ENCODE results near the gene HIRIP3.
"Not testable (repeated sequence)": the region's sequence is repeated elsewhere in the genome, so short reads cannot be mapped to it uniquely, and the experiment has no call there.

HIRIP3 gene

GRCh38 chr16:29995324-29995910 lies at the start of gene HIRIP3:
Gene HIRIP3, minus strand, starts transcription at chr16:29995617. Its CDS starts 12 bp downstream, at chr16:29995605.
- peak; percentile 61 to 72 for DNase-seq (ENCODE audit: extremely low read depth in 1 of 2, low read depth in 1 of 2)

GRCh38 chr16:30041841-30042240 lies 46.4 kb upstream of the HIRIP3 start:
- no peak for DNase-seq (ENCODE audit: extremely low read depth in 1 of 2, low read depth in 1 of 2)

- DNase-seq (ENCODE audit: extremely low read depth in 1 of 2, low read depth in 1 of 2), result not testable (repeated sequence)
Observed at GRCh38 chr16:30040690-30041089, 45.3 kb upstream of the HIRIP3 start.

- DNase-seq (ENCODE audit: extremely low read depth in 1 of 2, low read depth in 1 of 2), result no peak
Observed at GRCh38 chr16:30040221-30040620, 44.8 kb upstream of the HIRIP3 start.

GRCh38 chr16:30033270-30033669 lies 37.9 kb upstream of the HIRIP3 start:
- no peak for DNase-seq (ENCODE audit: extremely low read depth in 1 of 2, low read depth in 1 of 2)

- DNase-seq (ENCODE audit: extremely low read depth in 1 of 2, low read depth in 1 of 2), result no peak
Observed at GRCh38 chr16:30032083-30032819, 36.8 kb upstream of the HIRIP3 start.

- no peak for DNase-seq (ENCODE audit: extremely low read depth in 1 of 2, low read depth in 1 of 2)
Observed at GRCh38 chr16:30031477-30031918, 36.1 kb upstream of the HIRIP3 start.

- no peak for DNase-seq (ENCODE audit: extremely low read depth in 1 of 2, low read depth in 1 of 2)
Observed at GRCh38 chr16:30030841-30031413, 35.5 kb upstream of the HIRIP3 start, which contains the start of gene TLCD3B. Gene TLCD3B, minus strand, starts transcription at chr16:30031271. Its CDS starts 744 bp downstream, at chr16:30030527.

GRCh38 chr16:30030011-30030685 lies 34.7 kb upstream of the HIRIP3 start:
- no peak for DNase-seq (ENCODE audit: extremely low read depth in 1 of 2, low read depth in 1 of 2)

GRCh38 chr16:30028438-30029076 lies 33.1 kb upstream of the HIRIP3 start:
- no peak for DNase-seq (ENCODE audit: extremely low read depth in 1 of 2, low read depth in 1 of 2)

GRCh38 chr16:30027588-30028437 lies 32.4 kb upstream of the HIRIP3 start:
- DNase-seq (ENCODE audit: extremely low read depth in 1 of 2, low read depth in 1 of 2), result no peak

- DNase-seq (ENCODE audit: extremely low read depth in 1 of 2, low read depth in 1 of 2), result no peak
Observed at GRCh38 chr16:30026449-30026848, 31.0 kb upstream of the HIRIP3 start.

GRCh38 chr16:30025574-30025973 lies 30.2 kb upstream of the HIRIP3 start:
- DNase-seq (ENCODE audit: extremely low read depth in 1 of 2, low read depth in 1 of 2), result no peak

- DNase-seq (ENCODE audit: extremely low read depth in 1 of 2, low read depth in 1 of 2), result no peak
Observed at GRCh38 chr16:30025156-30025555, 29.7 kb upstream of the HIRIP3 start.

- no peak for DNase-seq (ENCODE audit: extremely low read depth in 1 of 2, low read depth in 1 of 2)
Observed at GRCh38 chr16:30024451-30024850, 29.0 kb upstream of the HIRIP3 start.

- DNase-seq (ENCODE audit: extremely low read depth in 1 of 2, low read depth in 1 of 2), result no peak
Observed at GRCh38 chr16:30023586-30023985, 28.2 kb upstream of the HIRIP3 start.

- no peak for DNase-seq (ENCODE audit: extremely low read depth in 1 of 2, low read depth in 1 of 2)
Observed at GRCh38 chr16:30022887-30023286, 27.5 kb upstream of the HIRIP3 start, which contains the start of gene C16orf92. Gene C16orf92, plus strand, starts transcription at chr16:30023198. Its CDS starts 143 bp downstream, at chr16:30023341.

- DNase-seq (ENCODE audit: extremely low read depth in 1 of 2, low read depth in 1 of 2), result no peak
Observed at GRCh38 chr16:30018731-30019158, 23.3 kb upstream of the HIRIP3 start.

GRCh38 chr16:30017937-30018336 lies 22.5 kb upstream of the HIRIP3 start:
- not testable (repeated sequence) for DNase-seq (ENCODE audit: extremely low read depth in 1 of 2, low read depth in 1 of 2)

GRCh38 chr16:30017277-30017656 lies 21.9 kb upstream of the HIRIP3 start:
- no peak for DNase-seq (ENCODE audit: extremely low read depth in 1 of 2, low read depth in 1 of 2)
